HepG2 (cell line): ENCODE data around the gene RBPJ. TPM values are rescaled to one million over a fixed set of nuclear protein-coding genes. Genes with fewer than 3 reads are reported as not detected.

Experiments used
- ATAC-seq: fragments of 200-7000 bp; cut with Tn5 transposase; 3 replicates; pipeline ENCODE4 v1.9.1; 2020; ENCODE audit warnings: mild to moderate bottlenecking, moderate library complexity
- BruUV-seq: library from RNA; stranded (reverse); fragments of 400-500 nt; replicated peaks from 2 replicates; lab custom pipeline; 2021; lab: Mats Ljungman, UMichigan
- CTCF ChIA-PET: fragments of 300-600 bp; formaldehyde crosslinking; extraction: SDS; loops from one replicate; lab custom pipeline; 2021; ENCODE audit warnings: low total read pairs, inconsistent platforms, low intra/inter-chr PET ratio; lab: Yijun Ruan, JAX
- POLR2A ChIA-PET: fragments of 350-600 bp; sonication (Branson Sonifier 250); formaldehyde crosslinking; loops from one replicate; lab custom pipeline; 2020; ENCODE audit warnings: antibody characterized with exemption, inconsistent platforms; lab: Yijun Ruan, JAX
- DNase-seq: peaks from one replicate; pipeline ENCODE4 v3.0.0-alpha.2; 2015; ENCODE audit warnings: low spot score
- FAIRE-seq: peaks from 3 replicates; lab custom pipeline; 2011; peaks lifted over from hg19 to GRCh38; lab: Jason Lieb, UNC
- H2AFZ ChIP-seq: one replicate; pipeline ENCODE4 v1.6.1; 2011; ENCODE audit warnings: low read length, inconsistent platforms
- H3K27ac ChIP-seq: fragments of 300-600 bp; 3 replicates; pipeline ENCODE4 v1.8.0; 2011; ENCODE audit warnings: mixed run types, mild to moderate bottlenecking, mixed read lengths, low read length, inconsistent platforms; ENCODE audit not compliant: insufficient read depth; ENCODE audit errors: extremely low read length
- H3K27me3 ChIP-seq, 2 experiments: fragments of 200-600 bp in 1 of 2; 2 replicates in 1 of 2; 3 replicates in 1 of 2; pipeline versions ENCODE4 v1.6.0 to v1.8.0; 2011; ENCODE audit warnings: low read length in 2 of 2, mild to moderate bottlenecking in 2 of 2, moderate library complexity in 2 of 2, inconsistent platforms in 1 of 2; ENCODE audit not compliant: insufficient read depth in 2 of 2, control insufficient read depth in 1 of 2
- H3K36me3 ChIP-seq, 2 experiments: fragments of 200-600 bp in 1 of 2; replicated peaks in 1 of 2; 2 replicates in 1 of 2; 3 replicates in 1 of 2; pipeline versions ENCODE4 v1.5.1 to v1.8.0; 2011; ENCODE audit warnings: low read length in 2 of 2, inconsistent platforms in 1 of 2; ENCODE audit not compliant: insufficient read depth in 2 of 2, control insufficient read depth in 1 of 2
- H3K4me1 ChIP-seq: 2 replicates; pipeline ENCODE4 v1.5.1; 2012; ENCODE audit warnings: low read length, inconsistent platforms; ENCODE audit not compliant: insufficient read depth
- H3K4me2 ChIP-seq: 2 replicates; pipeline ENCODE4 v1.6.0; 2011; ENCODE audit warnings: low read depth, low read length, inconsistent platforms
- H3K4me3 ChIP-seq, 3 experiments: fragments of 200-600 bp in 1 of 3; sonication (generic), shearing (Covaris generic) in 1 of 3; replicated peaks in 1 of 3; 2 replicates each; pipeline ENCODE4 v1.5.1; 2011 to 2016; ENCODE audit warnings: low read length in 3 of 3, inconsistent platforms in 2 of 3, low read depth in 2 of 3, mild to moderate bottlenecking in 2 of 3, control low read depth in 1 of 3, mixed read lengths in 1 of 3; ENCODE audit not compliant: insufficient read depth in 1 of 3
- H3K79me2 ChIP-seq: one replicate; pipeline ENCODE4 v1.6.1; 2011; ENCODE audit warnings: low read length, inconsistent platforms; ENCODE audit not compliant: insufficient read depth
- H3K9ac ChIP-seq: 2 replicates; pipeline ENCODE4 v1.6.0; 2011; ENCODE audit warnings: mild to moderate bottlenecking, low read depth, low read length, inconsistent platforms; ENCODE audit not compliant: insufficient read depth
- H3K9me3 ChIP-seq: 2 replicates; pipeline ENCODE4 v1.5.1; 2012; ENCODE audit warnings: mild to moderate bottlenecking, low read length
- H4K20me1 ChIP-seq: 2 replicates; pipeline ENCODE4 v1.6.0; 2011; ENCODE audit warnings: inconsistent platforms, mild to moderate bottlenecking, low read length, moderate library complexity; ENCODE audit not compliant: insufficient read depth
- ATF2 ChIP-seq: sonication (generic); formaldehyde crosslinking; IDR thresholded peaks from 2 replicates; pipeline ENCODE4 v1.4.0; 2020; ENCODE audit warnings: missing genetic modification reagents
- FOXK1 ChIP-seq: sonication (generic); formaldehyde crosslinking; IDR thresholded peaks from 2 replicates; pipeline ENCODE4 v1.4.0; 2020; ENCODE audit warnings: low read depth, missing genetic modification reagents, borderline replicate concordance
- GRHL1 ChIP-seq: sonication (generic); formaldehyde crosslinking; conservative IDR thresholded peaks from 2 replicates; pipeline ENCODE4 v1.8.0; 2022; ENCODE audit warnings: missing genetic modification reagents
- IRX3 ChIP-seq: sonication (generic); formaldehyde crosslinking; IDR thresholded peaks from 2 replicates; pipeline ENCODE4 v1.8.1; 2023; ENCODE audit warnings: mild to moderate bottlenecking, low read depth, missing genetic modification reagents, borderline replicate concordance
- MAF1 ChIP-seq: sonication (generic); formaldehyde crosslinking; IDR thresholded peaks from 2 replicates; pipeline ENCODE4 v1.5.0; 2020; ENCODE audit warnings: missing genetic modification reagents, borderline replicate concordance
- MXD3 ChIP-seq: IDR thresholded peaks from 2 replicates; pipeline ENCODE4 v1.6.1; 2016; ENCODE audit warnings: mild to moderate bottlenecking, missing biosample characterization, missing genetic modification reagents
- NFKB2 ChIP-seq: sonication (generic); formaldehyde crosslinking; IDR thresholded peaks from 2 replicates; pipeline ENCODE4 v1.4.0; 2020; ENCODE audit warnings: missing genetic modification reagents, borderline replicate concordance
- NFRKB ChIP-seq: fragments of 450-650 bp; IDR thresholded peaks from 2 replicates; pipeline ENCODE4 v1.6.1; 2017
- TEAD2 ChIP-seq: sonication (generic); formaldehyde crosslinking; IDR thresholded peaks from 2 replicates; pipeline ENCODE4 v1.9.0; 2021; ENCODE audit warnings: missing genetic modification reagents
- THAP7 ChIP-seq: sonication (generic); formaldehyde crosslinking; IDR thresholded peaks from 2 replicates; pipeline ENCODE4 v1.8.1; 2023; ENCODE audit warnings: mild to moderate bottlenecking, missing genetic modification reagents
- ZBTB33 ChIP-seq: sonication (generic); formaldehyde crosslinking; IDR thresholded peaks from 2 replicates; pipeline ENCODE4 v1.4.0; 2020; ENCODE audit warnings: missing genetic modification reagents
- ZFP82 ChIP-seq: sonication (generic); formaldehyde crosslinking; IDR thresholded peaks from 2 replicates; pipeline ENCODE4 v1.5.1; 2020; ENCODE audit warnings: mild to moderate bottlenecking, missing genetic modification reagents, borderline replicate concordance
- ZFP90 ChIP-seq: sonication (generic); formaldehyde crosslinking; IDR thresholded peaks from 2 replicates; pipeline ENCODE4 v1.8.0; 2022; ENCODE audit warnings: missing genetic modification reagents, mild to moderate bottlenecking, inconsistent platforms, borderline replicate concordance
- ZNF33B ChIP-seq: sonication (generic); formaldehyde crosslinking; IDR thresholded peaks from 2 replicates; pipeline ENCODE4 v1.5.1; 2020; ENCODE audit warnings: mild to moderate bottlenecking, missing genetic modification reagents
- ZNF841 ChIP-seq: sonication (generic); formaldehyde crosslinking; IDR thresholded peaks from 2 replicates; pipeline ENCODE4 v1.8.1; 2023; ENCODE audit warnings: missing genetic modification reagents, borderline replicate concordance
- ZSCAN5A ChIP-seq: sonication (generic); formaldehyde crosslinking; IDR thresholded peaks from 2 replicates; pipeline ENCODE4 v1.8.0; 2022; ENCODE audit warnings: mild to moderate bottlenecking, missing genetic modification reagents, borderline replicate concordance
- WGBS: methylation state at CpG from one replicate; pipeline ENCODE4 v1.1.6; 2017; ENCODE audit warnings: low lambda C conversion rate; 5-methylcytosine and 5-hydroxymethylcytosine counted together
- in situ Hi-C: cut with HindIII; loops from 2 replicates; pipeline ENCODE4 v1.10.0; 2017; ENCODE audit warnings: low pct_unique_long_range_greater_than_20kb; ENCODE audit not compliant: extremely low pct_ligation_motif_present
- intact Hi-C: fragments of 100-400 bp; cut with micrococcal nuclease; formaldehyde crosslinking; loops from one replicate; pipeline ENCODE4 v1.10.0; 2022; ENCODE audit not compliant: unreplicated experiment
- polyA plus RNA-seq, 8 experiments: library from polyadenylated mRNA; depleted of rRNA in 3 of 8; stranded (reverse) in 7 of 8; unstranded in 1 of 8; fragments of >200 nt; fragmentation: Illumina TruSeq in 4 of 8; extraction: Trizol in 4 of 8; gene quantifications; 2 replicates each; pipeline versions ENCODE4 v1.2.1 to v1.2.3, GENCODE V29; 2011 to 2016; ENCODE audit warnings: low read depth in 4 of 8, missing spikeins in 1 of 8, mixed read lengths in 1 of 8; ENCODE audit not compliant: insufficient read depth in 1 of 8
- total RNA-seq, 5 experiments: library from RNA; depleted of rRNA; stranded (reverse); fragments of >200 nt; fragmentation: Illumina TruSeq; extraction: Trizol; gene quantifications; 2 replicates each; pipeline ENCODE4 v1.2.3, GENCODE V29; 2016; ENCODE audit warnings: low read depth in 1 of 5

The RBPJ gene
- total and polyA plus RNA-seq, 2 of the 13 experiments (the other 11 are each of a cell fraction or from before 2014, with no cell fraction given) = 25.9 to 33.2 TPM

GRCh38 chr4:26431461-26432180 is 110.8 kb downstream of the RBPJ start:
- CTCF ChIA-PET = no interaction called here
- no peak for TF ChIP-seq ZFP82 (CRISPR knock-in tag)
- no peak for TF ChIP-seq FOXK1 (CRISPR knock-in tag)
- TF ChIP-seq ZSCAN5A = no peak
- no peak for TF ChIP-seq NFKB2 (CRISPR knock-in tag)
- no peak for TF ChIP-seq IRX3 (CRISPR knock-in tag)
- no peak for TF ChIP-seq THAP7 (CRISPR knock-in tag)
- TF ChIP-seq ATF2 (CRISPR knock-in tag) = no peak
- no peak for TF ChIP-seq ZBTB33 (CRISPR knock-in tag)
- no peak for TF ChIP-seq ZNF33B (CRISPR knock-in tag)
- no peak for TF ChIP-seq MAF1
- no peak for TF ChIP-seq GRHL1 (CRISPR knock-in tag)
- TF ChIP-seq ZNF841 (CRISPR knock-in tag) = no peak
- no peak for TF ChIP-seq MXD3
- no peak for TF ChIP-seq TEAD2 (CRISPR knock-in tag)
- TF ChIP-seq ZFP90 (CRISPR knock-in tag) = no peak
- TF ChIP-seq NFRKB = no peak

More at GRCh38 chr4:26431461-26432180, 110.8 kb downstream of the RBPJ start:
- H3K27me3 ChIP-seq = no peaks in the 10 kb centered on the region
- H3K4me3 ChIP-seq = no peak overlapping the region
- no peaks in the 10 kb centered on the region for H3K79me2 ChIP-seq
- DNase-seq (no peak), ATAC-seq (no peak), FAIRE-seq (no peak)
- no peaks in the 10 kb centered on the region for H4K20me1 ChIP-seq
- H3K9ac ChIP-seq = no peak overlapping the region
- H3K9me3 ChIP-seq = no peaks in the 10 kb centered on the region
- intact Hi-C loops = no loop called here
- H3K4me2 ChIP-seq = no peak overlapping the region
- no peaks in the 10 kb centered on the region for H3K4me1 ChIP-seq
- BruUV-seq = no TSS peak
- no peak overlapping the region for H3K27ac ChIP-seq
- H2AFZ ChIP-seq = no peak overlapping the region
- POLR2A ChIA-PET = no interaction called here
- WGBS = 97% methylated on average over 2 of the region's 2 CpGs
- in situ Hi-C loops = no loop called here
- H3K36me3 ChIP-seq = peaks cover 11 to 51% of the 10 kb centered on the region in 2 experiments; a peak in 4 of 5 replicates
